Progenitor cell of endocrine pancreas (in vitro differentiated cells): ENCODE results near the gene ITPK1. TPM values are rescaled to one million over a fixed set of nuclear protein-coding genes. Genes with fewer than 3 reads are reported as not detected.

Source experiments
- DNase-seq: peaks from one replicate; pipeline ENCODE4 v3.0.0; 2021; ENCODE audit warnings: low spot score; ENCODE audit not compliant: unreplicated experiment
- H3K27ac Mint-ChIP-seq: 2 replicates; pipeline ENCODE4 v1.8.0; 2021; ENCODE audit warnings: mild to moderate bottlenecking, moderate library complexity, mixed read lengths
- H3K27me3 Mint-ChIP-seq: 2 replicates; pipeline ENCODE4 v1.8.0; 2021; ENCODE audit warnings: mixed read lengths
- H3K36me3 Mint-ChIP-seq: 2 replicates; pipeline ENCODE4 v1.8.0; 2022; ENCODE audit warnings: mixed read lengths; ENCODE audit not compliant: insufficient read depth
- H3K4me1 Mint-ChIP-seq: 2 replicates; pipeline ENCODE4 v1.8.0; 2021; ENCODE audit warnings: low read depth, mixed read lengths
- H3K4me3 Mint-ChIP-seq: 2 replicates; pipeline ENCODE4 v1.8.0; 2021; ENCODE audit warnings: low read depth, mild to moderate bottlenecking, moderate library complexity, mixed read lengths
- H3K9me3 Mint-ChIP-seq: 2 replicates; pipeline ENCODE4 v1.8.0; 2021; ENCODE audit warnings: low read depth, mixed read lengths
- total RNA-seq: library from RNA; stranded (reverse); gene quantifications from 2 replicates; pipeline ENCODE4 v1.2.1, GENCODE V29; 2021
- TF ChIP-seq, protein P1 (sequence below): fragments of 200-600 bp; sonication (generic); IDR thresholded peaks from one replicate; pipeline ENCODE4 v1.5.0; 2021; ENCODE audit warnings: antibody characterized with exemption, mild to moderate bottlenecking; ENCODE audit not compliant: unreplicated experiment

ITPK1 gene
- total RNA-seq, 1 donor from 2014 or later: 72.0 TPM

DNA sequence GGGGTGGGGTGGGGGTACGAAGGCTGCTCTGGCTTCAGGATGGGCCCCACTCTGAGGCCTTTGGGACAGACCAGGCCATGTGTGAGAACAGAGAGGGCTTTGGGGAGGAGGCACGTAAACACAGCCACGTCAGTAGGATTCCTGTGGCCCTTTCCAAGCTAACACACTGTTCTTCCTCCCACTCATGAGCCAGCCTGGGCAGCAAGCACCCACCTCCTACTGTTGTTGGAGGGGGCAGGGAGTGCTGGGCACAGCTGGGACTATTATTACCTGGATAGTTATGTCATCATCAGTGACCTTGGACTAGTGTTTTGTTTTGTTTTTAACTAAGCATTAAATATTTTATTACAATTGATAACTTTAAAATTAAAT, 187.5 kb downstream of the ITPK1 start:
- H3K9me3 Mint-ChIP-seq: no peaks in the 10 kb centered on the region
- TF ChIP-seq, protein P1, sequence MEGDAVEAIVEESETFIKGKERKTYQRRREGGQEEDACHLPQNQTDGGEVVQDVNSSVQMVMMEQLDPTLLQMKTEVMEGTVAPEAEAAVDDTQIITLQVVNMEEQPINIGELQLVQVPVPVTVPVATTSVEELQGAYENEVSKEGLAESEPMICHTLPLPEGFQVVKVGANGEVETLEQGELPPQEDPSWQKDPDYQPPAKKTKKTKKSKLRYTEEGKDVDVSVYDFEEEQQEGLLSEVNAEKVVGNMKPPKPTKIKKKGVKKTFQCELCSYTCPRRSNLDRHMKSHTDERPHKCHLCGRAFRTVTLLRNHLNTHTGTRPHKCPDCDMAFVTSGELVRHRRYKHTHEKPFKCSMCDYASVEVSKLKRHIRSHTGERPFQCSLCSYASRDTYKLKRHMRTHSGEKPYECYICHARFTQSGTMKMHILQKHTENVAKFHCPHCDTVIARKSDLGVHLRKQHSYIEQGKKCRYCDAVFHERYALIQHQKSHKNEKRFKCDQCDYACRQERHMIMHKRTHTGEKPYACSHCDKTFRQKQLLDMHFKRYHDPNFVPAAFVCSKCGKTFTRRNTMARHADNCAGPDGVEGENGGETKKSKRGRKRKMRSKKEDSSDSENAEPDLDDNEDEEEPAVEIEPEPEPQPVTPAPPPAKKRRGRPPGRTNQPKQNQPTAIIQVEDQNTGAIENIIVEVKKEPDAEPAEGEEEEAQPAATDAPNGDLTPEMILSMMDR: no peak
- DNase-seq: no peak
- no peaks in the 10 kb centered on the region for H3K36me3 Mint-ChIP-seq
- no peaks in the 10 kb centered on the region for H3K4me1 Mint-ChIP-seq
- H3K4me3 Mint-ChIP-seq: no peak overlapping the region
- H3K27ac Mint-ChIP-seq: no peak overlapping the region
- H3K27me3 Mint-ChIP-seq: peaks cover 20% of the 10 kb centered on the region

DNA sequence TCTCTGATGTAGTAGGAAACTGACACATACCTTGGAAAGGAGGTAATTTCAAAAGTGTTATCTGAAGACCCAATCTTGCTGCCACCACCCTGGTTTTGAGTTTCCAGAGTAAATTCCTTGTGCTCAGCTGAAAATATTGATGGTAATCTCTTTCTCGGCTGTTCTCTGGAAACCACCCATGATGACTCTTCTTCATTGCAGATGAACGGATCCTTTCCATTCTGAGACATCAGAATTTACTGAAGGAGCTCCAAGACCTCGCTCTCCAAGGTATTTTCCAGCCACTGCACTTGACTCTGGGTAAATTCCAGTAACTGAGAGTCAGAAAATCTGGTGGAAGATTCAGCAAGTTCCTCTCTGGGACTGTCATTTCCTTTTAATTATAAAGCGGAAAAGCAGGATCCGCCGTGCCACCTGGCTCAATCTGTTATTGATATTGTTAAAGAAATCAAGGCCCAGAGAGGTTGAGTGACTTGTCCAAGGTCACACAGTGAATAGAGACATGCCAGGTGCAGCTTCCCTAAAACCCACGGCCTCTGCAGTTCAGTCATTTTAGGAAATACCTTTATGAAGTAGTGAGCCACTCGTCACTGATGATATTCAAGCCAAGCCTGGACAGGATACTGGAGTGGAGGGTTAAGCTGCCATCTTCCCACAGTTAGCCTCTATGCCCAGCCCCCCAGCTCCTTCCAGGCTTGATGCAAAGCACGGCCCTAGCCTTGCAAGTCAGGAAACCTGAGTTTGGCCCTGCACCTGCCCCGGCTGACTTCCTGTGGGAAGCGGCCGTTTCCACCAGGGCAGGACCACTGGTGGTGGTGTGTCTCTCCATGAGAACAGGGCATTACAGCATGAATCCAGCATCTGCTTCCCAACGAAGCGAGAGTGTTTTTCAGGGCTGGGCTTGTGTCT, 188.1 kb downstream of the ITPK1 start:
- H3K27me3 Mint-ChIP-seq: peaks cover 21% of the 10 kb centered on the region
- no peak overlapping the region for H3K4me3 Mint-ChIP-seq
- no peak for DNase-seq
- no peaks in the 10 kb centered on the region for H3K36me3 Mint-ChIP-seq
- H3K27ac Mint-ChIP-seq: no peak overlapping the region
- TF ChIP-seq, protein P1: no peak
- peaks cover under 1% of the 10 kb centered on the region for H3K4me1 Mint-ChIP-seq
- H3K9me3 Mint-ChIP-seq: no peaks in the 10 kb centered on the region

DNA sequence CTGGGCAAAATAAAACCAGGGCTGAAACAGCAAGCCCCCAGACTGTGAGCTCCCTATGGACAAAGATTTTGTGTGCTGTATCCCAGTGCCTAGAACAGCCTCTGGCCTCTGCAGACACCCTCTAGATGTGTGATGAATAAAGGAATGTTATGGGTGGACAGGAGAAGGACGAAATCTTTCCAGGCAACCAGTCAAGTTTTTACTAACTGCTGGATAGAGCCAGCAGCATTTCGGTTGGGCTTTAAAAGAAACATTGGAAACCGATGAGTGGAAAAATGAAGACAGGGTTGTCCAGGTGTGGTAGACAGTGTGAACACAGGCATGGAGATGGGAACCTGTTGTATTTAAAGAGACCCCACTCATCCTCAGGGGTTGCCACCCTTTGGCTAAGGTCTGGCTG, 188.8 kb downstream of the ITPK1 start:
- Mint-ChIP-seq H3K9me3 (no peaks in the 10 kb centered on the region), H3K4me3 (no peak overlapping the region), H3K27ac (no peak overlapping the region), H3K4me1 (peaks cover 5% of the 10 kb centered on the region), H3K36me3 (no peaks in the 10 kb centered on the region), H3K27me3 (peaks cover 28% of the 10 kb centered on the region)
- TF ChIP-seq, protein P1: no peak
- no peak for DNase-seq

DNA sequence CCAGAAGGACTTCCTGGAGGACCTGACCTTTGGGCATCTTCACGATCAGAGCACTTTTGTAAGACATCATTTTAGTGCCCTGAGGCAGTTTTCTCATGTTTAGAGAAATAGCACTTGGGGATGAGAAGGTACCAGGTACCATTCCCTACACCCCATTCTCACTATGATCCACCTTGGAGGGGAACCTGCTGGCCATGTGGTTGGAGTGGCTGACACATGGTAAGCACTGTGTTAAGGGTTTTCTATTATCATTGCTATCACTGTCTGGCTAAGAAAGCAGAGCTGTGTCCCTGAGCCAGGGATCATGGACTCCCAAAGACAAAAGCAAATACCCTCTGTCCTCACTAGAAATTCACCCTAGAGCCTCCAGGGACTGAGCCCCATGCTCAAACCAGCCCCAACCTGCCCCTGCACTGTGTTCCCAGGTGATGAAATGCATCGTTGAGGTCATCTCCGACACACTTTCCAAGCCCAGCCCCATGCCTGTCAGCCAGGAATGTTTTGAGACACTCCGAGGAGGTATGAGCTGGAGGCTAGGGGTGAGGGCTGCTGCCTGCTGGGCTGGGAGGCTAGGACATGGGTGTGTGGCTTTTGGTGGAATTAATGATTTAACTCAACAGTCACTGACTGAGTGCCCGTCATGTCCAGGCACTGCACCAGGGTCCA, 189.4 kb downstream of the ITPK1 start:
- no peak overlapping the region for H3K4me3 Mint-ChIP-seq
- TF ChIP-seq, protein P1: no peak
- H3K27me3 Mint-ChIP-seq: peaks cover 34% of the 10 kb centered on the region
- H3K36me3 Mint-ChIP-seq: no peaks in the 10 kb centered on the region
- H3K4me1 Mint-ChIP-seq: peaks cover 5% of the 10 kb centered on the region
- no peaks in the 10 kb centered on the region for H3K9me3 Mint-ChIP-seq
- DNase-seq: no peak
- no peak overlapping the region for H3K27ac Mint-ChIP-seq

DNA sequence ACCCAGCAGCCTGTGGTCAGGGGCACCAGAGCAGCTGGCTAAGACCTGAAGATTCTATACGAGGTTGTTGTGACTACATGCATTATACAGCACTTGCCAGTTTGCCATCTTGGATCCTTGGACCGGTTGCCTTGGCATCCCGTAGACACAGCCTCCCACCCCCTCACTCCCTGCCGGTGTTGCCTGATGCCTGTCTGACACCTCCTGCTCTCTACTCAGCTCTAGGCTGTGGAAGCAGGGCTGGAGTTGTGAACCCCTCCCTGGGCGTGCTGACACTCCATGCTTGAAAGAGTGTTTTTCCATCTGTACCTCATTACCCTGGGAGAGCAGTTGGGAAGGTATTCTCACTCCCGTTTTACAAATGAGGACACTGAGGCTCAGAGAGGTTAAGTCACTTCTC, 190.3 kb downstream of the ITPK1 start:
- Mint-ChIP-seq H3K4me1 (peaks cover 5% of the 10 kb centered on the region), H3K27me3 (peaks cover 42% of the 10 kb centered on the region), H3K27ac (peak overlapping the region; percentile 80), H3K36me3 (no peaks in the 10 kb centered on the region), H3K9me3 (no peaks in the 10 kb centered on the region), H3K4me3 (peak overlapping the region; percentile 56)
- TF ChIP-seq, protein P1: no peak
- DNase-seq: no peak
